Astrocyte (in vitro differentiated cells and primary cell): ENCODE data around the gene RFX8. TPM values are rescaled to one million over a fixed set of nuclear protein-coding genes. Genes with fewer than 3 reads are reported as not detected.
A peak's percentile ranks its signal among the peaks of the same experiment; 100 is the strongest.

Experiments used
- DNase-seq: peaks from one replicate; pipeline ENCODE4 v3.0.0-alpha.2; 2010; ENCODE audit warnings: low read depth
- FAIRE-seq: peaks from 2 replicates; lab custom pipeline; 2011; peaks lifted over from hg19 to GRCh38; lab: Jason Lieb, UNC
- H2AFZ ChIP-seq: 2 replicates; pipeline ENCODE4 v1.6.0; 2012; ENCODE audit warnings: low read depth, low read length, inconsistent platforms
- H3K27ac ChIP-seq: 2 replicates; pipeline ENCODE4 v1.5.1; 2011; ENCODE audit warnings: low read depth, low read length, inconsistent platforms
- H3K27me3 ChIP-seq: 2 replicates; pipeline ENCODE4 v1.6.0; 2011; ENCODE audit warnings: low read length, inconsistent platforms; ENCODE audit not compliant: insufficient read depth
- H3K36me3 ChIP-seq: 2 replicates; pipeline ENCODE4 v1.5.1; 2011; ENCODE audit warnings: low read length, inconsistent platforms; ENCODE audit not compliant: insufficient read depth
- H3K4me1 ChIP-seq: 2 replicates; pipeline ENCODE4 v1.5.1; 2011; ENCODE audit warnings: low read length, inconsistent platforms; ENCODE audit not compliant: insufficient read depth
- H3K4me2 ChIP-seq: 2 replicates; pipeline ENCODE4 v1.6.0; 2012; ENCODE audit warnings: low read length, inconsistent platforms
- H3K4me3 ChIP-seq: 2 replicates; pipeline ENCODE4 v1.5.1; 2011; ENCODE audit warnings: low read depth, mild to moderate bottlenecking, low read length, inconsistent platforms; ENCODE audit not compliant: insufficient read depth
- H3K79me2 ChIP-seq: 2 replicates; pipeline ENCODE4 v1.6.0; 2012; ENCODE audit warnings: mild to moderate bottlenecking, low read length, inconsistent platforms; ENCODE audit not compliant: insufficient read depth
- H3K9ac ChIP-seq: 2 replicates; pipeline ENCODE4 v1.6.0; 2012; ENCODE audit warnings: mild to moderate bottlenecking, low read length, inconsistent platforms
- H3K9me3 ChIP-seq: 2 replicates; pipeline ENCODE4 v1.5.1; 2012; ENCODE audit warnings: low read depth, mild to moderate bottlenecking, low read length, inconsistent platforms; ENCODE audit not compliant: insufficient read depth
- H4K20me1 ChIP-seq: 2 replicates; pipeline ENCODE4 v1.6.0; 2012; ENCODE audit warnings: low read length, inconsistent platforms; ENCODE audit not compliant: insufficient read depth
- H3K27ac Mint-ChIP-seq: one replicate; pipeline ENCODE4 v1.8.0; 2021; ENCODE audit warnings: mild to moderate bottlenecking, mixed read lengths; ENCODE audit not compliant: unreplicated experiment
- H3K27me3 Mint-ChIP-seq: one replicate; pipeline ENCODE4 v1.8.0; 2021; ENCODE audit warnings: low read depth, mixed read lengths; ENCODE audit not compliant: unreplicated experiment
- H3K36me3 Mint-ChIP-seq: one replicate; pipeline ENCODE4 v1.8.0; 2021; ENCODE audit warnings: low read depth, mixed read lengths; ENCODE audit not compliant: unreplicated experiment
- H3K4me1 Mint-ChIP-seq: one replicate; pipeline ENCODE4 v1.8.0; 2021; ENCODE audit warnings: low read depth, mixed read lengths; ENCODE audit not compliant: unreplicated experiment
- H3K4me3 Mint-ChIP-seq: one replicate; pipeline ENCODE4 v1.8.0; 2021; ENCODE audit warnings: mild to moderate bottlenecking, moderate library complexity, mixed read lengths; ENCODE audit not compliant: unreplicated experiment
- H3K9me3 Mint-ChIP-seq: one replicate; pipeline ENCODE4 v1.8.0; 2021; ENCODE audit warnings: mild to moderate bottlenecking, mixed read lengths; ENCODE audit not compliant: unreplicated experiment
- EZH2 ChIP-seq: IDR thresholded peaks from 2 replicates; pipeline ENCODE4 v1.6.1; 2012; ENCODE audit warnings: mild to moderate bottlenecking, low read length, inconsistent platforms; ENCODE audit not compliant: insufficient read depth
- total RNA-seq: library from RNA; stranded (reverse); gene quantifications from 2 replicates; pipeline ENCODE4 v1.2.1, GENCODE V29; 2021
- TF ChIP-seq, protein P1 (sequence below): IDR thresholded peaks from 2 replicates; pipeline ENCODE4 v1.5.1; 2011; ENCODE audit warnings: low read depth, mild to moderate bottlenecking, inconsistent platforms, low read length, moderate library complexity; ENCODE audit not compliant: insufficient read depth

The RFX8 gene
- total RNA-seq, 1 donor from 2014 or later: not detected

DNA sequence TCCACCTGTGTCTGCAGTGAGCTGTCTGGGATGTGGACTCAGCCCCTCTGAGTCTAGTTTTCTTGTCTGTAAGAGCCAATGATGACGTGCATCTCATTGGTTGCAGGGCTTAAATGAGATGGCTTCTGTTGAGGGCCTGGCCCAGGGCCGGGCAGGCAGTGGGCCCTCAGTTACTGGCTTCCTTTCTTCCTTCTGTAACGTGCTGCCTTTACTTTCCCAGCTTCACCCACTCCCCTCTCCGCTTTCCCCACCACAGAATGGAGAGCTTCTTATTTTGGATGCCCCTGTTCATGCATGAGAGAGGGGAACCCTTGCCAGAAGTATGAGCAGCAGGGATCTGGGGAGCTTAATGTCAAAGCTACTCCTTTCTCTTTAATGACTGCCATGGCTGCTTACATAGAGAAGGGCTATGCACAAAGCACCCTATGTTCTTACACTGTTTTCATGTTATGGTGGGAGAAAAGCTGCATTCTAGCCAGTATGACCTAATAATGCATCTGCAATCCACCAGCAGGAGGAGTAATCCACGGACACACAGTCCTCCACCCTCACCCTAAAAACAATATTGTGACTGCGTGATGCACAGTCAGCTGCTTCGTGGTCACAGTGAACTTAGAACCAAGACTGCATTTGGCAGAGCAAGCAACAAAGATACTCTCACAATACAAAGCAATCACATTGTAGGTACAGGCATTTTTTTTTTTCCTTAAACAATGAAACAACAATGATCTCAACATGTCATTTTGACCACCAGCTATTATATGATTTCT lies 124.8 kb downstream of the RFX8 start:
- H3K27me3 ChIP-seq: no peaks in the 10 kb centered on the region
- Mint-ChIP-seq H3K4me1 (peaks cover 5% of the 10 kb centered on the region), H3K27me3 (peaks cover 10% of the 10 kb centered on the region), H3K27ac (no peak overlapping the region), H3K9me3 (peaks cover 1% of the 10 kb centered on the region), H3K36me3 (no peaks in the 10 kb centered on the region), H3K4me3 (no peak overlapping the region)
- no peaks in the 10 kb centered on the region for H3K79me2 ChIP-seq
- no peaks in the 10 kb centered on the region for H3K36me3 ChIP-seq
- TF ChIP-seq EZH2: no peak
- TF ChIP-seq, protein P1, sequence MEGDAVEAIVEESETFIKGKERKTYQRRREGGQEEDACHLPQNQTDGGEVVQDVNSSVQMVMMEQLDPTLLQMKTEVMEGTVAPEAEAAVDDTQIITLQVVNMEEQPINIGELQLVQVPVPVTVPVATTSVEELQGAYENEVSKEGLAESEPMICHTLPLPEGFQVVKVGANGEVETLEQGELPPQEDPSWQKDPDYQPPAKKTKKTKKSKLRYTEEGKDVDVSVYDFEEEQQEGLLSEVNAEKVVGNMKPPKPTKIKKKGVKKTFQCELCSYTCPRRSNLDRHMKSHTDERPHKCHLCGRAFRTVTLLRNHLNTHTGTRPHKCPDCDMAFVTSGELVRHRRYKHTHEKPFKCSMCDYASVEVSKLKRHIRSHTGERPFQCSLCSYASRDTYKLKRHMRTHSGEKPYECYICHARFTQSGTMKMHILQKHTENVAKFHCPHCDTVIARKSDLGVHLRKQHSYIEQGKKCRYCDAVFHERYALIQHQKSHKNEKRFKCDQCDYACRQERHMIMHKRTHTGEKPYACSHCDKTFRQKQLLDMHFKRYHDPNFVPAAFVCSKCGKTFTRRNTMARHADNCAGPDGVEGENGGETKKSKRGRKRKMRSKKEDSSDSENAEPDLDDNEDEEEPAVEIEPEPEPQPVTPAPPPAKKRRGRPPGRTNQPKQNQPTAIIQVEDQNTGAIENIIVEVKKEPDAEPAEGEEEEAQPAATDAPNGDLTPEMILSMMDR: peak; percentile 68
- H4K20me1 ChIP-seq: no peaks in the 10 kb centered on the region
- no peak overlapping the region for H3K27ac ChIP-seq
- H2AFZ ChIP-seq: no peak overlapping the region
- H3K9me3 ChIP-seq: no peaks in the 10 kb centered on the region
- FAIRE-seq (no peak), DNase-seq (peak; percentile 50)
- no peak overlapping the region for H3K4me3 ChIP-seq
- no peaks in the 10 kb centered on the region for H3K4me1 ChIP-seq
- no peak overlapping the region for H3K9ac ChIP-seq
- no peak overlapping the region for H3K4me2 ChIP-seq

DNA sequence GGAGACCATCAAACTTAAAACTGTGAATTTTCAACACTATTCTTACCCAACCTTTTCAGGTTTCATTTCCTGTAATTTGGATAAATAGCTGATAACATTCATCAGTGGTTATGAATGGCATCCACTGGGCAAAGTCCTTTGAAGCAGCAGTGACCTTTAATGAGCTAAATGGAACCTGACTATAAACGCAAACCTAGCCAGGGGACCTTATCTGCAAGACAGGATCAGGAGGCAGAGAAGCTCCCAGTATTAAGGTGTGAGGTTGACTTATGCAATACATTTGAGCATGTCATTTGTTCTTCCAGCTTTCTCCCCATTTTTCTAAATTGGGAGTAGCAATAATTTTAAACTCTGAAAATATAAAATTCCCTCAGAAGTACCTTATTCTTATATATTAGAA lies 126.0 kb downstream of the RFX8 start:
- Histone ChIP-seq H4K20me1 (no peaks in the 10 kb centered on the region), H3K9ac (no peak overlapping the region), H3K79me2 (no peaks in the 10 kb centered on the region), H3K4me3 (no peak overlapping the region), H3K36me3 (no peaks in the 10 kb centered on the region), H3K9me3 (no peaks in the 10 kb centered on the region), H2AFZ (no peak overlapping the region), H3K27me3 (no peaks in the 10 kb centered on the region), H3K27ac (no peak overlapping the region), H3K4me1 (no peaks in the 10 kb centered on the region), H3K4me2 (no peak overlapping the region)
- no peak for TF ChIP-seq EZH2
- TF ChIP-seq, protein P1: no peak
- FAIRE-seq (no peak), DNase-seq (no peak)
- H3K36me3 Mint-ChIP-seq: no peaks in the 10 kb centered on the region
- H3K9me3 Mint-ChIP-seq: peaks cover 1% of the 10 kb centered on the region
- H3K4me1 Mint-ChIP-seq: peaks cover 5% of the 10 kb centered on the region
- H3K4me3 Mint-ChIP-seq: no peak overlapping the region
- no peak overlapping the region for H3K27ac Mint-ChIP-seq
- H3K27me3 Mint-ChIP-seq: peaks cover 7% of the 10 kb centered on the region

Other genes starting within 250 kb of the RFX8 start
- gene CNOT11, start 222.2 kb downstream of the RFX8 start, total RNA-seq: 36.7 and 37.0 TPM in 2 replicates
- gene RNF149, start 166.4 kb downstream of the RFX8 start, total RNA-seq: 36.4 and 37.7 TPM in 2 replicates
- gene CREG2, start 87.6 kb downstream of the RFX8 start, total RNA-seq: 0.11 TPM in 1 of 2 replicates, not detected in the other
- gene MAP4K4, start 222.6 kb upstream of the RFX8 start, total RNA-seq: 204 and 231 TPM in 2 replicates